ENCODE data around the gene UGGT2. TPM values are rescaled to one million over a fixed set of nuclear protein-coding genes. Genes with fewer than 3 reads are reported as not detected.
"Not testable (repeated sequence)": the region's sequence is repeated elsewhere in the genome, so short reads cannot be mapped to it uniquely, and the experiment has no call there.

The UGGT2 gene
- total and polyA plus RNA-seq, 8 donors: 24.1 to 50.0 (median 43.3) TPM

DNA sequence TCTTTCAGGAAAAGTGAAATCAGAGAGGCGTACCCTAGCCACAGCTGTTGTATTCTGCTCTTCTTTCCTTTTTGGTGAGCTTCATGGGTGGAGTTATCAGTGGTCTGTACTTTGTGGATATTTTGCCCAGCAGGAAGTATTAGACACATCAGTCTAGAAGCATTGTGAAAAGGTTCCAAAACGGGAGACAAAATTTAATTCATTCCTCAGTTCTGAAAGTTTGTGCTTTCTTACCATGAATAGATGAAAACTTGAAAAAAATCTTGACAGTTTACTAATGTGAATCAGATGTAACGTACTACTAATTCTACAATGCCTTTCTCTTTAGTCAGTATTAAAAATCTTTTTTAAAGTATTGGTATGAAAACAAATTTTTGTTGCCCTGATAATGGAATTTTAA, 259.4 kb downstream of the UGGT2 start:
- Histone ChIP-seq H3K4me1 (no peaks in the 10 kb centered on the region), H3K27ac (no peak overlapping the region), H3K27me3 (no peaks in the 10 kb centered on the region), H3K36me3 (peaks cover 0 to 80% of the 10 kb centered on the region in 2 donors), H3K4me3 (no peak overlapping the region), H3K9me3 (no peaks in the 10 kb centered on the region)
- DNase-seq (no peak), ATAC-seq (no peak)
- intact Hi-C loops (cut with DNase I): no loop called here
- TF ChIP-seq, protein P1, sequence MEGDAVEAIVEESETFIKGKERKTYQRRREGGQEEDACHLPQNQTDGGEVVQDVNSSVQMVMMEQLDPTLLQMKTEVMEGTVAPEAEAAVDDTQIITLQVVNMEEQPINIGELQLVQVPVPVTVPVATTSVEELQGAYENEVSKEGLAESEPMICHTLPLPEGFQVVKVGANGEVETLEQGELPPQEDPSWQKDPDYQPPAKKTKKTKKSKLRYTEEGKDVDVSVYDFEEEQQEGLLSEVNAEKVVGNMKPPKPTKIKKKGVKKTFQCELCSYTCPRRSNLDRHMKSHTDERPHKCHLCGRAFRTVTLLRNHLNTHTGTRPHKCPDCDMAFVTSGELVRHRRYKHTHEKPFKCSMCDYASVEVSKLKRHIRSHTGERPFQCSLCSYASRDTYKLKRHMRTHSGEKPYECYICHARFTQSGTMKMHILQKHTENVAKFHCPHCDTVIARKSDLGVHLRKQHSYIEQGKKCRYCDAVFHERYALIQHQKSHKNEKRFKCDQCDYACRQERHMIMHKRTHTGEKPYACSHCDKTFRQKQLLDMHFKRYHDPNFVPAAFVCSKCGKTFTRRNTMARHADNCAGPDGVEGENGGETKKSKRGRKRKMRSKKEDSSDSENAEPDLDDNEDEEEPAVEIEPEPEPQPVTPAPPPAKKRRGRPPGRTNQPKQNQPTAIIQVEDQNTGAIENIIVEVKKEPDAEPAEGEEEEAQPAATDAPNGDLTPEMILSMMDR (IDR thresholded peaks at IDR 0.05): no peak

DNA sequence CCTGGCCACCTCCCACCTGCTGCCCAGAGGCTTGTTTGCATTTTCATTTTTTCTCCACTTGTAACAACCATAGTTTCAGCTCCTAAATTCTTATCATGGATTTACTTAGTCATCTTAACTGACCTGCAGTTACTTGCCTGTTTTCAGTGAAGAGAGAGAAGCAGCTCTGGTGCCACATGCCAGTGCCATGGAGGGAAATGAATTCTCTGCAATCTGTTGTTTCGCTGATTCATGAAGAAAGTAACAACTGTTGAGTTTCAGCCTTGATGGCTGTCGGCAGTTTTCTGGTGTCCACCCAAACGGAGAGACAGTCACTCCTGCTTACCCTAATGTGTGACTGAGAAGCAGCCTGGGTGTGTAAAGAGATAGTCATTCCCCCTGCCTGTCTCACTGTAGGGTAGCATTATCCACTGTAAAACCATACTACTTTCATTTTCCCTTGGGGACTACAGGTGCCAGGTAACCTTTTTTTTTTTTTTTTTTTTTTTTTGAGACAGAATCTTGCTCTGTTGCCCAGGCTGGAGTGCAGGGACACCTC, 260.1 kb downstream of the UGGT2 start:
- Histone ChIP-seq H3K27me3 (no peaks in the 10 kb centered on the region), H3K4me1 (no peaks in the 10 kb centered on the region), H3K36me3 (peaks cover 0 to 87% of the 10 kb centered on the region in 2 donors), H3K9me3 (no peaks in the 10 kb centered on the region), H3K27ac (no peak overlapping the region), H3K4me3 (no peak overlapping the region)
- ATAC-seq: peak; percentile 40
- intact Hi-C loops (cut with DNase I): no loop called here
- TF ChIP-seq, protein P1 (IDR thresholded peaks at IDR 0.05): no peak
- no peak for DNase-seq

DNA sequence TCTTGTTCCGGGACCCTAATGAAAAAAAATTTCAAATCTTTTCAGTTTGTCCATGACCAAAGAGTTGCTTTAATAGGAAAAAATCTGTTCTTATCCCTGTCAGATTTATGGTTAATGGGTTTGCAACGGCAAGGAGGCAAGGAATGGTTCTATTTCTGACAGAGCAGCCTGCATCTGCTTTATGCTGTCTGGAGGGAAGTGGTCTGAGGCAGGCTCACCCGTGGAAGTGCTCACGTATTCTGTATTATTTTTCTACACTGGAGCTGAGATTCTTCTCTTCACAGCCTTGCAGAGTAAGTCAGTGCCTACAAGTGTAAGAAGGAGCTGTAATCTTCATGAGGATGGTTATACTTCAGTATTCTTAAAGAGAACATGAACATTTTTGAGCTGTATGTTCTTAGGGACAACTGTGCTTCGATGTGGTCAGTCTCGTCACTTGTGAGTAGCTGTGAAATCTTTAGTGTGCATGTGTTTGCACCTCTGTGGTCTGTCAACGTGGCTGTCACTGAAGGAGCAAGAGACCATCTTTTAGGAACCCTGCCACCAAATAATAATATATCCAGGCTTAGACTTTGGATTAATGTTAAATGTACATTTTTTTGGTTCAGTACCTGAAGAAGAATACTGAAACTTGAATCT, 262.0 kb downstream of the UGGT2 start:
- peaks cover 0 to 93% of the 10 kb centered on the region in 2 donors for H3K36me3 ChIP-seq
- H3K4me1 ChIP-seq: no peaks in the 10 kb centered on the region
- H3K27me3 ChIP-seq: no peaks in the 10 kb centered on the region
- ATAC-seq: no peak
- TF ChIP-seq, protein P1 (IDR thresholded peaks at IDR 0.05): no peak
- DNase-seq: no peak
- intact Hi-C loops (cut with DNase I): no loop called here
- no peaks in the 10 kb centered on the region for H3K9me3 ChIP-seq
- no peak overlapping the region for H3K4me3 ChIP-seq
- H3K27ac ChIP-seq: no peak overlapping the region

DNA sequence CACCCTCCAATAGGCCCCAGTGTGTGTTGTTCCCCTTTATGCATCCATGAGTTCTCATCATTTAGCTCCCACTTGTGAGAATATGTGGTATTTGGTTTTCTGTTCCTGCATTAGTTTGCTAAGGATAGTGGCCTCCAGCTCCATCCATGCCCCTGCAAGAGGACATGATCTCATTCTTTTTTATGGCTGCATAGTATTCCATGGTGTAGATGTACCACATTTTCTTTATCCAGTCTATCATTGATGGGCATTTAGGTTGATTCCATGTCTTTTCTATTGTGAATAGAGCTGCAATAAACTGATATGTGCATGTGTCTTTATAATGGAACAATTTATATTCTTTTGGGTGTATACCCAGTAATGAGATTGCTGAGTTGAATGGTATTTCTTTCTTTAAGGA, 263.9 kb downstream of the UGGT2 start:
- H3K4me1 ChIP-seq; H3K4me3 ChIP-seq; H3K27ac ChIP-seq; intact Hi-C loops (cut with DNase I); H3K27me3 ChIP-seq; DNase-seq; ATAC-seq; H3K9me3 ChIP-seq: not testable (repeated sequence)
- H3K36me3 ChIP-seq: peaks cover 0 to 88% of the 10 kb centered on the region in 2 donors

DNA sequence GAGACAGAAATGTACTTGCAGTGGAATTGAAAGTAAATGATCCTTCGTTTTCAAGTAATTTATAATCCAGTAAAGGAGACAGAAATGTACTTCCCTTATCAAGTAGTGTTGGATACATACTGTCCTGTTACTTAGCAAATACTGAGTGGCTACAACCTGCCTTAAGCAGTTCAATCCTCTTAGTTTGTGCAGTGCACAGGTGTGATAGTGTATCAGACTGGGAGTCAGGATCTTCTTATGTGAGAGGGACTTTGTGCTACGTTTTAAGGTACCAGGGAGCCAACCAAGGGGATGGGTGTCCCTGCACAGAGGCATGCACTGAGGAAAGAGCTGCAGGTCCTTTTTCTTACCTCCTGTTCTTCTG, 265.1 kb downstream of the UGGT2 start:
- ATAC-seq (peak; percentile 67), DNase-seq (no peak)
- peaks cover 0 to 5% of the 10 kb centered on the region in 2 donors for H3K4me1 ChIP-seq
- peak overlapping the region in 1 of 2 donors; percentile 10 for H3K27ac ChIP-seq
- no peaks in the 10 kb centered on the region for H3K9me3 ChIP-seq
- H3K36me3 ChIP-seq: peaks cover 0 to 78% of the 10 kb centered on the region in 2 donors
- TF ChIP-seq, protein P1 (IDR thresholded peaks at IDR 0.05): no peak
- H3K27me3 ChIP-seq: no peaks in the 10 kb centered on the region
- intact Hi-C loops (cut with DNase I): no loop called here
- no peak overlapping the region for H3K4me3 ChIP-seq
